DND-41 (cell line): ENCODE results near the gene MIEN1.

Experiments used
- EZH2 ChIP-seq: IDR thresholded peaks from 3 replicates; pipeline ENCODE4 v1.6.1; 2012; ENCODE audit warnings: borderline replicate concordance, low read depth, mild to moderate bottlenecking, moderate library complexity, low read length, inconsistent platforms; ENCODE audit not compliant: severe bottlenecking
- TF ChIP-seq, protein P1 (sequence below): IDR thresholded peaks from 2 replicates; pipeline ENCODE4 v1.5.1; 2012; ENCODE audit warnings: borderline replicate concordance, low read length, moderate library complexity, mild to moderate bottlenecking; ENCODE audit not compliant: poor library complexity, severe bottlenecking; ENCODE audit errors: extremely low read depth

DNA sequence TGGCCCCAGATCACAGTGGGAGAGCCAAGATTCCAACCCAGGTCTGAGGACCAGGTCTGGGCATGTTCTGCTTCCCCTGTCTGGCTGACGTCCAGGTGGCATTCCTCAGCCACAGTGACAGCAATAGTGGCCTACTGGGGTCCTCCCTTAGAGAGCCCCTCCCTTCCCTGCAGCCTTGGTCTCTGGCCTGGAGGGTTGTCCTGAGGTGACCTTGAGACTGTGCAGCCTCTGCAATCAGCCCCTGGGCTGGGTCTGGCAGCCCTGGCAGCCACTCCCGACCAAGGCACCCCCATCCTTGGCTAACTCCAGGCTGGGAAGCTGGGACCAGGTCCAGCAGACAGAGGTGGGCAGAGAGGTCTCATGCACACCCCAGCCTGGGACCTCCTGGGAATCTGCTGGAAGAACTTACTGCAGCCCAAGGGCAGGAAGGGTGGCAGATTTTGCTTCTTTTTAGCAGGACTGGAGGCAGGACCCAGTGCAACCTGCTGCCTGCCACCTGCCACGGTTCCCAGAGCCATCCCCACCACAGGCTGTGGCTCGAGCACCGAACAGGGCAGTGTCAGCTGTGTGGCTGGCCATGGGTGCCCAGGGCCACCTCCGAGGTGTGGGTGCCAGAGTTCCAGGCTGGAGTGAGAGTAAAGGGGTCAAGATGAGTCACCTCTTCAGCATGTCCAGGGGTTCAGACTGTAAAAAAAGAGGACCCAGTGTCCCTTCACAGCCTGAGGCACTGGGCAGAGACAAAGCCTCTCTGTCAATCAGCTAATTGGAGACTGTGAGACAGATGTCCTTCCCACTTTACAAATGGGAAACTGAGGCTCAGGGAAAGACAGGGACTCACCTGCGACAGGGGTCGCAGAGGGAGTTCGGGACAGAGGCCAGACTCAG lies 20.0 kb upstream of the MIEN1 start:
- TF ChIP-seq, protein P1, sequence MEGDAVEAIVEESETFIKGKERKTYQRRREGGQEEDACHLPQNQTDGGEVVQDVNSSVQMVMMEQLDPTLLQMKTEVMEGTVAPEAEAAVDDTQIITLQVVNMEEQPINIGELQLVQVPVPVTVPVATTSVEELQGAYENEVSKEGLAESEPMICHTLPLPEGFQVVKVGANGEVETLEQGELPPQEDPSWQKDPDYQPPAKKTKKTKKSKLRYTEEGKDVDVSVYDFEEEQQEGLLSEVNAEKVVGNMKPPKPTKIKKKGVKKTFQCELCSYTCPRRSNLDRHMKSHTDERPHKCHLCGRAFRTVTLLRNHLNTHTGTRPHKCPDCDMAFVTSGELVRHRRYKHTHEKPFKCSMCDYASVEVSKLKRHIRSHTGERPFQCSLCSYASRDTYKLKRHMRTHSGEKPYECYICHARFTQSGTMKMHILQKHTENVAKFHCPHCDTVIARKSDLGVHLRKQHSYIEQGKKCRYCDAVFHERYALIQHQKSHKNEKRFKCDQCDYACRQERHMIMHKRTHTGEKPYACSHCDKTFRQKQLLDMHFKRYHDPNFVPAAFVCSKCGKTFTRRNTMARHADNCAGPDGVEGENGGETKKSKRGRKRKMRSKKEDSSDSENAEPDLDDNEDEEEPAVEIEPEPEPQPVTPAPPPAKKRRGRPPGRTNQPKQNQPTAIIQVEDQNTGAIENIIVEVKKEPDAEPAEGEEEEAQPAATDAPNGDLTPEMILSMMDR = no peak
- TF ChIP-seq EZH2 = no peak
